ENCODE measurements around the gene LTBP1. TPM values are rescaled to one million over a fixed set of nuclear protein-coding genes. Genes with fewer than 3 reads are reported as not detected.

The LTBP1 gene
- total and polyA plus RNA-seq, 10 of the 15 experiments (the other 5 are each of a cell fraction or from before 2014, with no cell fraction given): 0.01 to 0.28 (median 0.12) TPM; not detected in 2

DNA sequence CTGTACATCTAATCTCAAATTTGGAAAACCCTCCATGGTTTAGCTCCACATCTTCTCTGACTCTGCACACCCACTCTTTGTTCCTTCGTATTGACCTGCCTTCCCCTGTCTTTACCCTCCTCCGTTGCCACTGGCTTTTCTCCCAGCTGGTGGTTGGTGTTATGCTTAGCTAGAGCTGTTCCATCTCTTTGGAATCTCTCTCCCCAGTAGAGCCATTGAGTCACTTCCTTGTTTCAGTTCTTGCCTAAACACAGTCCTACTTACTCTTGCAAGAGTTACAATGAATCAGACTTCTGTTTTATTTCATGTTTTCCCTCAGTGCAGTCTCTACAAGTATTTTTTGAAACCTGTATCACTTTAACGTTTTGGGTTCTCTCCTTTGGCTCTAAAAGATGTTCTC, 263.9 kb downstream of the LTBP1 start:
- ATAC-seq (no peak), FAIRE-seq (no peak), DNase-seq (ENCODE audit: low read depth, low spot score) (no peak)
- ChIA-PET CTCF (no interaction called here), RAD21 (ENCODE audit: unreplicated experiment) (no interaction called here), SMC1A (ENCODE audit: uncharacterized antibody, unreplicated experiment) (no interaction called here), POLR2A (no interaction called here)
- in situ Hi-C loops (cut with MboI): no loop called here
- no TSS peak for BruUV-seq (replicated peaks)
- no peak overlapping the region for H3K9ac ChIP-seq (ENCODE audit: control insufficient read depth, insufficient read depth, low read length)
- H3K4me3 ChIP-seq: no peak overlapping the region
- TF ChIP-seq NRF1 (conservative IDR thresholded peaks at IDR 0.05; ENCODE audit: low read depth, low read length) (no peak), CHD4 (IDR thresholded peaks at IDR 0.05) (no peak), NFYA (IDR thresholded peaks at IDR 0.05; ENCODE audit: borderline replicate concordance, low read depth, low read length) (no peak), DPF2 (IDR thresholded peaks at IDR 0.05) (no peak), EGR1 (IDR thresholded peaks at IDR 0.05; ENCODE audit: borderline replicate concordance in 1 of 2, low read depth in 2 of 2, low read length in 2 of 2) (no peak), RAD51 (IDR thresholded peaks at IDR 0.05) (no peak), ZNF384 (IDR thresholded peaks at IDR 0.05; ENCODE audit: borderline replicate concordance, low read depth, low read length) (no peak), RUNX3 (IDR thresholded peaks at IDR 0.05; ENCODE audit: low read length) (no peak), RCOR1 (conservative IDR thresholded peaks at IDR 0.05; ENCODE audit: low read depth, low read length) (no peak), EP300 (IDR thresholded peaks at IDR 0.05; ENCODE audit: borderline replicate concordance in 1 of 2, control insufficient read depth in 1 of 2, low read depth in 2 of 2, low read length in 2 of 2) (no peak), RBBP5 (conservative IDR thresholded peaks at IDR 0.05) (no peak), POLR2AphosphoS5 (IDR thresholded peaks at IDR 0.05; ENCODE audit: low read length) (no peak)
- TF ChIP-seq, protein P1, sequence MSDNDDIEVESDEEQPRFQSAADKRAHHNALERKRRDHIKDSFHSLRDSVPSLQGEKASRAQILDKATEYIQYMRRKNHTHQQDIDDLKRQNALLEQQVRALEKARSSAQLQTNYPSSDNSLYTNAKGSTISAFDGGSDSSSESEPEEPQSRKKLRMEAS (IDR thresholded peaks at IDR 0.05; ENCODE audit: low read depth, low read length): no peak
- H3K4me2 ChIP-seq (ENCODE audit: control insufficient read depth, insufficient read depth): no peak overlapping the region
- no peaks in the 10 kb centered on the region for H3K9me3 ChIP-seq (replicated peaks; ENCODE audit: control insufficient read depth, insufficient read depth, low read length)
- no peaks in the 10 kb centered on the region for H3K36me3 ChIP-seq (ENCODE audit: control insufficient read depth in 2 of 2, insufficient read depth in 2 of 2, low read length in 1 of 2)
- H4K20me1 ChIP-seq (ENCODE audit: control insufficient read depth, insufficient read depth): no peaks in the 10 kb centered on the region
- no peak overlapping the region for H2AFZ ChIP-seq (ENCODE audit: control insufficient read depth, low read depth, low read length)
- WGBS (ENCODE audit: insufficient coverage, insufficient replicate concordance, low lambda C conversion rate, missing lambda C conversion rate): 11% methylated on average over 3 of the region's 3 CpGs
- no peaks in the 10 kb centered on the region; a peak in 2 of 4 replicates for H3K27me3 ChIP-seq (replicated peaks in 1 of 2; ENCODE audit: control insufficient read depth in 2 of 2, insufficient read depth in 2 of 2, low read length in 1 of 2)
- no peak overlapping the region for H3K27ac ChIP-seq (ENCODE audit: control insufficient read depth, insufficient read depth)
- H3K4me1 ChIP-seq (ENCODE audit: control insufficient read depth, insufficient read depth, low read length): peaks cover 4% of the 10 kb centered on the region
- no peaks in the 10 kb centered on the region for H3K79me2 ChIP-seq (ENCODE audit: control insufficient read depth, insufficient read depth, low read length)
- intact Hi-C loops (cut with micrococcal nuclease; ENCODE audit: unreplicated experiment): no loop called here

Data from GM12878 (cell line).